GOT3 (cell line): Measurements from ENCODE around the gene SNX17.
A peak's percentile ranks its signal among the peaks of the same experiment; 100 is the strongest.
"Not testable (repeated sequence)": the region's sequence is repeated elsewhere in the genome, so short reads cannot be mapped to it uniquely, and the experiment has no call there.

Experiments
- DNase-seq: peaks from one replicate; lab custom pipeline; 2025; ENCODE audit warnings: mixed read lengths; lab: John Stamatoyannopoulos, UW

The SNX17 gene

DNA sequence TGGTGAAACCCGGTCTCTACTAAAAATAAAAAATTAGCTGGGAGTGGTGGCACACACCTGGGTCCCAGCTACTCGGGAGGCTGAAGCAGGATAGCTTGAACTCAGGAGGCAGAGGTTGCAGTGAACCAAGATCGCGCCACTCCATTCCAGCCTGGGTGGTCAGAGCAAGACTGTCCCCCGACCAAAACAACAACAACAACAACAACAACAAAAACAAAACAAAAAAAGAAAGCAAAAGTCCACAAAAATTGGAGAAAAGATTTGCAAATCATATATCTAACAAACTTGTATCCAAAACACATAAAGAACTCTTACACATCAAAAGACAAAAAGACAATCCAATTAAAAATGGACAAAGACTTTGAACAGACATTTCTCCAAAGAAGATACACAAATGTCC, 28.5 kb downstream of the SNX17 start:
- no peak for DNase-seq

DNA sequence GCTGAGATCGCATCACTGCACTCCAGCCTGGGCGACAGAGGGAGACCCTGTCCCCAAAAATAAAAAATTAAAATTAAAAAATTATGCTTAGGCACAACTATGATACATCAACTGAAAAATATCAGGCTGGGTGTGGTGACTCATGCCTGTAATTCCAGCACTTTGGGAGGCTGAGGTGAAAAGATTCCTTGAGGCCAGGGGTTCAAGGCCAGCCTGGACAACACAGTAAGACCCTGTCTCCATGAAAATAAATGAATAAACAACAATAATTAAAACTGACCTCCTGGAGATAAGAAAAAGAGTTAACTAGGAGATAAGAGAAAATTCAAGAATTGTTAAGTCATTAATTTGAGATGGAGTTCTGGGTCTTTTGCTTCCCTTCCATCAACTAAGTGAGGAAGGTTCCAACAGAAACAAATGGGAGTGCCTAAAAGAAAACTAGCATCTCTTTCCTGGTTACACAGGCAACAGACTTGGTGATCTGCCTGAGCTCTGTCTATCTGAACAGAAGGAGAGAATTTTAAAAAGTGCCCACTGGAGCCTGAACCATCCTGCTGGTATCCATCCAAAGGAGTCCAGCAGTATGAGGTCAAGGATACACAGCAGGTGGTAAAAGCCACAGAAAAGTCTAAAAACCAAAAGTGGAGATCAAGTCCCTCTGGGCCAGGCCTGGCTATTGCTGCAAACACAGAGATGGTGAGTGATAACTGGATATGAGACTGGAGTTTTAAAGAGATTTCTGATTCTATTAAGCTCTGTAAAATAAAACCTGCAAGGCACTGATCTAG, 30.1 kb downstream of the SNX17 start:
- no peak for DNase-seq

DNA sequence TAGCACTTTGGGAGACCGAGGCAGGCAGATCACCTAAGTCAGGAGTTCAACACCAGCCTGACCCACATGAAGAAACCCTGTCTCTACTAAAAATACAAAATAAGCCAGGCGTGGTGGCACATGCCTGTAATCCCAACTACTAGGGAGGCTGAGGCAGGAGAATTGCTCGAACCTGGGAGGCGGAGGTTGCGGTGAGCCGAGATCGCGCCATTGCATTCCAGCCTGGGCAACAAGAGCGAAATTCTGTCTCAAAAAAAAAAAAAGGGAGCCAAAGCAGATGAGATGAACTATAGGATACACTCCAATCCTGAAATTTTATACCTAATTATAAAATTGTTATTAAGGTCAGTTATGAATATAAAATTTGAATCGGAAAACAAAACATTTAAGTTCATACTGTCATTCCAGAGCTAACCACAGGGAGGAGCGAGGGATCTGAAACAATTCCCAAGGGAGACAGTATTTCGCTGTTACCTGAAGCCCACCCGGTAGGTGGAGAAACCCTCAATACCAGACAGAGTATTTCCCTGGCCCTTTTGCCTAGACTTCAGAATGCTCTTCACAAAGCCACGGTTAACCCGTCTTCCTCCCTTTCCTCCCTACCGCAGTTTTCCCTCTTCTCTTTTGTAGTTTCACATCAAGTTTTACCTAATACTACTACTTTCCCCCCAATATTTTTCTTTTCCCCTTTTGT, 37.5 kb downstream of the SNX17 start:
- DNase-seq, result no peak

DNA sequence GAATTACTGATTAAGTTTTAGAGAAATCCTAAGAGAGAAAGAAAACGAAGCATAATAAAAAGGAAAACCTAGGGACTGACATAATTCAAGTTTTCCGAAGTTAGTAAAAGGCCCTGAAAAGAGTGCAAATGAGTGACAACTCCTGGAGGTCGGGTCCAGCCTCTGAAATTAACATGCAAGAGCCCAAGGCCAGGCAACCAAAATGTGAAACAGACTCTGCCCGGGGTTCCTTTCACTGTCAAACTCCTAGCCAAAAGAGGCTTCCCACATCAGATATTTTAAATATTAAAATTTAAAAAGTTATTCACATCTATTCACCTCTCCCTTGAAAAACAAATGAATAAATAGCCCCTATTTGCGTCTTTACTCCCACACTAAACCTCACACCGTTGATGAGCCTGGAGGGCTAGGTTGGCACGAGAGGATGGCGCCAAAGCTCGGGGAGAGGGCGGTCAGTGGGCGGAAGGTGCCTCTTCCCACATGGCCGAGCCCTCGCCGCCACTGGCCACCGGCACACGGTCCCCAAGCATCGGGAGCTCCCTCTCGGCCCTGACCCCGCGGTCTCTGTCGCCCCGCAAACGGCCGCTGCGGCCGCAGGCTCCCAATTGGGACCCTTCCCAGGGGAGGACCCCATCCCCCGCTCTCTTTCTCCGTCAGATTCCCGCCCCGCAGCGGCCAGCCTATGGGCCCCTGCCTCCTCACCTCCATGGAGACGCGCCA, 38.3 kb downstream of the SNX17 start:
- no peak for DNase-seq

DNA sequence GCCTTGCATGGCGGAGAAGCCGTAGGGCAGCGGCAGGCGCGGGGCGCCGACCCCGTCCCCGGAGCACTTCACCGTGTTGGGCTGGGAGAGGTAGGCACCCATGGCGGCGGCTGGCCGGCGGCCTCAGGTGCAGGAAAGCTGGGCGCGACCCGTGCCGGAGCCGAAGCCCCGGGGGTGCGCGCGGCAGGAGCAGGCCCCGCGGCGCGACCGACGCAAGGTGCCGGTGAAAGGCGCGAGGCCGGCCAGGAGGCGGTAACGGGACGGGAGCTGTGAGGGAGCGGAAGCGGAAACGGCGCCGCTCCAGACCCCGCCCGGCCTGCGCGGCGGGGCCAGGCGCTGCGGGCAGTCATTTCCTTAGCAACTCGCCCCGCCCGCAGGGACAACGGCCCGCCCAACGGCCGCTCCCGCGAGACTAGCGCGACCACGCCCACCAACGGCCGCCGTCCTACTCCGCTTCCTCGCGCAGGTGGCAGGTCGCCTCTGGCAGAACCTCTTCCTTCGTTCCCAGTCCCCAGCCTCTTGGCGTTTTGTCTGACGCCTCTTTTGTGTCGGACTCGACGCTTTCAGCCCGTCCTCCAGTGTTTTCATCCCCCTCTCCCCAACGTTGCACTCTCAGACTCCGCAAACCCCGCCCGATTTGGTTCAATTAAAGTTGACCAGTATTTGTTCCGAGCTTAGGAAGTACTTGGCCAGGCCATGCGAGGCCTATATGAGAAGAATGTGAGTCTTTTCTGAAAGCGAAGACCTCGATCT, 39.1 kb downstream of the SNX17 start, which contains the start of gene PPM1G:
TSS of gene PPM1G (minus strand) at position 271 of the 753 bp plus-strand sequence. CDS start at position 102, 169 bp downstream.
- DNase-seq, result peak; percentile 79

DNA sequence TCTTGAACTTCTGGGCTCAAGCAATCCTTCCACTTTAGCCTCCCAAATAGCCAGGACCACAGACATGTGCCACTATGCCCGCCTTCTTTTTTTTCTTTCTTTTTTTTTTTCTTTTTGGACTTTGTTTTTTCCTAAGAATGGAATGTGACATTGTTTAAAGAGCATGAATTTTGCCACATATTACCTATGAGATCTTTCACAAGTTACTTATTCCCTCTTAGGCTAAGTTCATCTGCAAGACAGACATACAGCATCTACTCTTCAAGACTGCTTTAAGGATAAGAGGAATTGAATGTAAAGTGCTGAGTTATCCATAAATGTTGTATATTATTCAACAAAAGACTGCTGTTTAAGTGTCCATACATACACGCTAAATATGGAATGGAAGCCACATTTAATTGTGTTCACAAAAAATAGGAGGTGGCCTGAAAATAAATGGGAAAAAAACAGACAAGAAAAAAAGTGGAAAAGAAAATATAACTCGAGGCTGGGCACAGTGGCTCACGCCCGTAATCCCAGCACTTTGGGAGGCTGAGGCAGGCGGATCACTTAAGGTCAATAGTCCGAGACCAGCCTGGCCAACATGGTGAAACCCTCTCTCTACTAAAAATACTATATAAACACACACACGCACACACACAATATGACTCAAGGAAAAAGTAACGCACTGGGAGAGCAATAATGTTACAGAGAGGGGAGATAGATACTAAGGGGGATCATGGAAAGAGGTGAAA, 42.2 kb downstream of the SNX17 start:
- DNase-seq, result no peak

DNA sequence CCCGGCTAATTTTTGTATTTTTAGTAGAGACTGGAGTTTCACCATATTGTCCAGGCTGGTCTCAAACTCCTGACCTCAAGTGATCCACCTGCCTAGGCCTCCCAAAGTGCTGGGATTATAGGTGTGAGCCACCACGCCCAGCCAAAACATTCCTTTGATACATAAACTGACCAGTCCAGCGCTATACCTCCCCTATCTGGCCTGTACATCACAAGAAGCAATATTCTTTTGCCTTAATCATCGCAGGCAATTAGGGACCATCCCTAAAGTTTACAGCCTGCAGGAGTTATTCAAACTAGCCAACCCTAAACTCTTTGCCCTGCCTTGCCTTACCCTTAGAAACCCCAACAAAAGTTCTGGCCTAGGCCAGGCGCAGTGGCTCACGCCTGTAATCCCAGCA, 45.7 kb downstream of the SNX17 start:
- no peak for DNase-seq

DNA sequence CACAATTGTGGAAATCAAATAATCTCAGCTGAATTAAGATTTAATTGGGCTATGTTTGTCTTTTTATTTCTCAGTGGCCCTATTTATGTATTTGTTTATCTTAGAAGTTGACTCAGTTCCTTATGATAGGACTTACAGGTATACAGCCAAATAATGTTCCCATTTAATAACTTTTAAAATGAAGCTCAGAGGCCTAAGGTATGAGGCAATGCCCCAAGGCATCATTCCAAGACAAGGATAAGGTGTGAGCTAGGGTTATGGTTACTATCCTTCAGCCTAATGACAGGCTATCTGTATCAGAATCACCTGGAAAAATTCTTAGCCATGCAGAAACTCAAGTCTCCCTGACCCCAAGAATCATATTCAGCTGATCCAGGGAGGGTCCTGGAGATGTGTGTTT, 50.6 kb downstream of the SNX17 start:
- DNase-seq, result no peak

DNA sequence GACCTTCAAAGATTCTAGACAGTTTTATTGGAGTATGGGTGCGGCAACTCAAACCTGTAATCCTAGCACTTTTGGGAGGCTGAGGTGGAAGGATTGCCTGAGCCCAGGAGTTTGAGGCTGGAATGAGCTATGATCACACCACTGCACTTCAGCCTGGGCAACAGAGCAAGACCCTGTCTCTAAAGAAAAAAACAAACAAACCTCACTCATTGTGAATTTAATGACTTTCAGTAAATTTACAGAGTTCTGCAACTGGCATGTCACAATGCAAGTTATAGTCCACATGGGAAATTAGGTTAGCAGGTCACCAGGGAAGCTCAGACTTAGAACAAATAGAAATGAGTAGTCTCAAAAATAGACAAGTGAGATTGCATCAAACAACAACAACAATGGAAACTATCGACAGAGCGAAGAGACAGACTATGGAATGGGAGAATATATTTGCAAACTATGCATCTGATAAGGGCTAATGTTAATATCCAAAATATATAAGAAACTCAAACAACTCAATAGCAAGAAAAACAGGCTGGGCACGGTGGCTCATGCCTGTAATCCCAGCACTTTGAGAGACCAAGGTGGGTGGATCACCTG, 51.3 kb downstream of the SNX17 start:
- DNase-seq, result no peak

DNA sequence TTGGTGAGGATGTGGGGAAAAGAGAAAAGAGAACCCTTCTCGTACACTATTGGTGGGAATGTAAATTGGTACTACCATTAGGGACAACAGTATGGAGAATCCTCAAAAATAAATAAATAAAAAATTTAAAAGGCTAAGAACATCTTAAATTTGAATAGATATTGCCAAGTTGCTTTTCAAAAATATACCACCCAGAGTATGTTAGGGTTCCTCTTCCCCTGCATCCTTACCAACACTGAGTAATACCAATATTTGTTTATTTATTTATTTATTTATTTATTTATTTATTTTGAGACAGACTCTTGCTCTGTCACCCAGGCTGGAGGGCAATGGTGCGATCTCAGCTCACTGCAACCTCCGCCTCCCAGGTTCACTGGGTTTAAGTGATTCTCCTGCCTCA, 52.5 kb downstream of the SNX17 start:
- no peak for DNase-seq

DNA sequence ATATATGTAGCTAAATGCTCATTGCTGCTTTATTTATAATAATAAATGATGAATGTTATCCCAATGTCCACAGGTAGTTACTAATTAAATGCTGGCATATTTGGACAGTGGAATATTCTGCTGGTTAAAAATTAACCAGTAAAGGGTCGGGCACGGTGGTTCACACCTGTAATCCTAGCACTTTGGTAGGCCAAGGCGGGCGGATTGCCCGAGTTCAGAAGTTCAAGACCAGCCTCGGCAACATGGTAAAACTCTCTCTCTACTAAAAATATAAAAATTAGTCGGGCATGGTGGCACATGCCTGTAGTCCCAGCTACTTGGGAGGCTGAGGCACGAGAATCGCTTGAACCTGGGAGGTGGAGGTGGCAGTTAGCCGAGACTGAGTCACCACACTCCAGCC, 54.6 kb downstream of the SNX17 start:
- DNase-seq, result not testable (repeated sequence)
